Measurements from ENCODE around the gene OR2T3.
"Not testable (repeated sequence)": the region's sequence is repeated elsewhere in the genome, so short reads cannot be mapped to it uniquely, and the experiment has no call there.

The OR2T3 gene

GRCh38 chr1:248472111-248472510, 1.0 kb upstream of the OR2T3 start:
- DNase-seq: not testable (repeated sequence)

GRCh38 chr1:248475660-248476059, 2.5 kb downstream of the OR2T3 start:
- not testable (repeated sequence) for DNase-seq

- DNase-seq: peak; percentile 19
These were observed 8.8 kb downstream of the OR2T3 start for GRCh38 chr1:248481686-248482579.

GRCh38 chr1:248488289-248488688, 15.1 kb downstream of the OR2T3 start, which contains the start of gene OR2T5:
OR2T5 (plus strand) TSS chr1:248488589; CDS start chr1:248488589, 0 bp downstream.
- not testable (repeated sequence) for DNase-seq

GRCh38 chr1:248496661-248497060, 23.5 kb downstream of the OR2T3 start:
- DNase-seq: not testable (repeated sequence)

GRCh38 chr1:248500305-248501035, 27.3 kb downstream of the OR2T3 start:
- not testable (repeated sequence) for DNase-seq

GRCh38 chr1:248507773-248508172, 34.6 kb downstream of the OR2T3 start, which contains the start of gene OR2G6:
OR2G6 (plus strand) TSS chr1:248508073; CDS start chr1:248521647, 13,574 bp downstream.
- not testable (repeated sequence) for DNase-seq

- not testable (repeated sequence) for DNase-seq
These were observed 37.1 kb downstream of the OR2T3 start for GRCh38 chr1:248510217-248510616.

- DNase-seq: no peak
These were observed 48.7 kb downstream of the OR2T3 start for GRCh38 chr1:248521856-248522255.

Data from CD4-positive, alpha-beta T cell treated with Interleukin-17A for 4 hours (primary cell).